IPS-18c (cell line): ENCODE measurements around the gene PLOD1.
"Not testable (repeated sequence)": the region's sequence is repeated elsewhere in the genome, so short reads cannot be mapped to it uniquely, and the experiment has no call there.

Experiments
- H3K4me3 ChIP-seq: 2 replicates; pipeline ENCODE4 v1.7.0; 2013; ENCODE audit warnings: low read depth, mild to moderate bottlenecking, low read length, moderate library complexity; ENCODE audit not compliant: insufficient read depth
- H3K9me3 ChIP-seq: one replicate; pipeline ENCODE4 v1.6.1; 2013; ENCODE audit warnings: mild to moderate bottlenecking, low read length, moderate library complexity; ENCODE audit not compliant: control insufficient read depth, insufficient read depth

The PLOD1 gene

GRCh38 chr1:11907275-11908094 is 27.0 kb upstream of the PLOD1 start:
- H3K9me3 ChIP-seq = peaks cover 2% of the 10 kb centered on the region
- H3K4me3 ChIP-seq = no peak overlapping the region

GRCh38 chr1:11908095-11908675 is 26.3 kb upstream of the PLOD1 start:
- Histone ChIP-seq H3K9me3 (peaks cover 2% of the 10 kb centered on the region), H3K4me3 (peak overlapping the region; percentile 40; the same call in 1 of the 2 replicates)

GRCh38 chr1:11910914-11911228 is 23.6 kb upstream of the PLOD1 start:
- H3K4me3 ChIP-seq, H3K9me3 ChIP-seq: not testable (repeated sequence)

- peaks cover 2% of the 10 kb centered on the region for H3K9me3 ChIP-seq
- no peak overlapping the region for H3K4me3 ChIP-seq
Measured at GRCh38 chr1:11912000-11912399, 22.5 kb upstream of the PLOD1 start.

- not testable (repeated sequence) for H3K9me3 ChIP-seq, H3K4me3 ChIP-seq
Measured at GRCh38 chr1:11912482-11913216, 21.9 kb upstream of the PLOD1 start.

- peaks cover 2% of the 10 kb centered on the region for H3K9me3 ChIP-seq
Measured at GRCh38 chr1:11913291-11913690, 21.2 kb upstream of the PLOD1 start.

GRCh38 chr1:11914024-11914423 is 20.5 kb upstream of the PLOD1 start:
- no peak overlapping the region for H3K4me3 ChIP-seq
- peaks cover 2% of the 10 kb centered on the region for H3K9me3 ChIP-seq

More at GRCh38 chr1:11913291-11913690, 21.2 kb upstream of the PLOD1 start:
- H3K4me3 ChIP-seq = no peak overlapping the region

- Histone ChIP-seq H3K4me3 (no peak overlapping the region), H3K9me3 (no peaks in the 10 kb centered on the region)
Measured at GRCh38 chr1:11918799-11919519, 15.6 kb upstream of the PLOD1 start.

- Histone ChIP-seq H3K9me3 (no peaks in the 10 kb centered on the region), H3K4me3 (no peak overlapping the region)
Measured at GRCh38 chr1:11919621-11920020, 14.9 kb upstream of the PLOD1 start.

- no peaks in the 10 kb centered on the region for H3K9me3 ChIP-seq
Measured at GRCh38 chr1:11920239-11920903, 14.1 kb upstream of the PLOD1 start.

GRCh38 chr1:11921022-11921421 is 13.5 kb upstream of the PLOD1 start:
- no peaks in the 10 kb centered on the region for H3K9me3 ChIP-seq
- H3K4me3 ChIP-seq = no peak overlapping the region

More at GRCh38 chr1:11920239-11920903, 14.1 kb upstream of the PLOD1 start:
- H3K4me3 ChIP-seq = no peak overlapping the region

GRCh38 chr1:11923069-11923826 is 11.3 kb upstream of the PLOD1 start:
- Histone ChIP-seq H3K9me3 (no peaks in the 10 kb centered on the region), H3K4me3 (no peak overlapping the region)

GRCh38 chr1:11923827-11924113 is 10.7 kb upstream of the PLOD1 start:
- H3K4me3 ChIP-seq = no peak overlapping the region

GRCh38 chr1:11924334-11925195 is 10.0 kb upstream of the PLOD1 start:
- H3K4me3 ChIP-seq = peak overlapping the region; percentile 55
- no peaks in the 10 kb centered on the region for H3K9me3 ChIP-seq

More at GRCh38 chr1:11923827-11924113, 10.7 kb upstream of the PLOD1 start:
- no peaks in the 10 kb centered on the region for H3K9me3 ChIP-seq

- H3K9me3 ChIP-seq = not testable (repeated sequence)
- peak overlapping the region; percentile 55 for H3K4me3 ChIP-seq
Measured at GRCh38 chr1:11925196-11925937, 9.2 kb upstream of the PLOD1 start.
